Central memory CD4-positive, alpha-beta T cell (primary cell): ENCODE measurements around the gene HERC4.
"Not testable (repeated sequence)": the region's sequence is repeated elsewhere in the genome, so short reads cannot be mapped to it uniquely, and the experiment has no call there.

Experiments
- DNase-seq: peaks from one replicate; pipeline ENCODE4 v3.0.0; 2022

The HERC4 gene

GRCh38 chr10:67877421-67877820, 197.7 kb downstream of the HERC4 start:
- DNase-seq, result not testable (repeated sequence)

- no peak for DNase-seq
Observed at GRCh38 chr10:67875340-67876238, 199.5 kb downstream of the HERC4 start.
